Activated naive CD8-positive, alpha-beta T cell treated with anti-CD3 and anti-CD28 coated beads for 36 hours (primary cell): ENCODE measurements around the gene RASL12. TPM values are rescaled to one million over a fixed set of nuclear protein-coding genes. Genes with fewer than 3 reads are reported as not detected.

Experiments
- DNase-seq: peaks from one replicate; pipeline ENCODE4 v3.0.0; 2021
- H3K27ac Mint-ChIP-seq: one replicate; pipeline ENCODE4 v1.8.0; 2022; ENCODE audit warnings: mild to moderate bottlenecking, moderate library complexity, mixed read lengths
- H3K27me3 Mint-ChIP-seq: one replicate; pipeline ENCODE4 v1.8.0; 2022; ENCODE audit warnings: mild to moderate bottlenecking, mixed read lengths
- H3K36me3 Mint-ChIP-seq: one replicate; pipeline ENCODE4 v1.8.0; 2021; ENCODE audit warnings: mild to moderate bottlenecking, mixed read lengths
- H3K4me1 Mint-ChIP-seq: one replicate; pipeline ENCODE4 v1.8.0; 2021; ENCODE audit warnings: mixed read lengths
- H3K4me3 Mint-ChIP-seq: one replicate; pipeline ENCODE4 v1.8.0; 2022; ENCODE audit warnings: mild to moderate bottlenecking, moderate library complexity, mixed read lengths
- H3K9me3 Mint-ChIP-seq: one replicate; pipeline ENCODE4 v1.8.0; 2022; ENCODE audit warnings: mixed read lengths
- total RNA-seq, 2 experiments: library from RNA; stranded (reverse); gene quantifications; one replicate each; pipeline ENCODE4 v1.2.3, GENCODE V29; 2021

The RASL12 gene
- total RNA-seq, 2 experiments from 2014 or later: not detected

GRCh38 chr15:65071381-65071811, 3.6 kb upstream of the RASL12 start:
- Mint-ChIP-seq H3K4me3 (no peak overlapping the region), H3K27me3 (peaks cover 23% of the 10 kb centered on the region), H3K9me3 (no peaks in the 10 kb centered on the region), H3K4me1 (peaks cover 6% of the 10 kb centered on the region), H3K36me3 (no peaks in the 10 kb centered on the region), H3K27ac (no peak overlapping the region)
- DNase-seq: no peak

GRCh38 chr15:65069779-65070546, 2.2 kb upstream of the RASL12 start:
- Mint-ChIP-seq H3K4me1 (peaks cover 6% of the 10 kb centered on the region), H3K9me3 (no peaks in the 10 kb centered on the region), H3K36me3 (no peaks in the 10 kb centered on the region), H3K27ac (no peak overlapping the region), H3K4me3 (no peak overlapping the region), H3K27me3 (peaks cover 31% of the 10 kb centered on the region)
- DNase-seq: no peak

- no peak overlapping the region for H3K27ac Mint-ChIP-seq
- no peaks in the 10 kb centered on the region for H3K9me3 Mint-ChIP-seq
- H3K4me3 Mint-ChIP-seq: no peak overlapping the region
- no peaks in the 10 kb centered on the region for H3K36me3 Mint-ChIP-seq
- H3K27me3 Mint-ChIP-seq: peaks cover 36% of the 10 kb centered on the region
- no peak for DNase-seq
- H3K4me1 Mint-ChIP-seq: peaks cover 6% of the 10 kb centered on the region
Observed at GRCh38 chr15:65069179-65069578, 1.4 kb upstream of the RASL12 start.

- H3K4me3 Mint-ChIP-seq: no peak overlapping the region
- H3K27me3 Mint-ChIP-seq: peaks cover 36% of the 10 kb centered on the region
- no peaks in the 10 kb centered on the region for H3K9me3 Mint-ChIP-seq
- no peak for DNase-seq
- H3K4me1 Mint-ChIP-seq: peaks cover 6% of the 10 kb centered on the region
- no peaks in the 10 kb centered on the region for H3K36me3 Mint-ChIP-seq
- H3K27ac Mint-ChIP-seq: no peak overlapping the region
Observed at GRCh38 chr15:65068403-65068788, 605 bp upstream of the RASL12 start.

GRCh38 chr15:65067317-65067644, 510 bp downstream of the RASL12 start:
- Mint-ChIP-seq H3K27ac (no peak overlapping the region), H3K4me1 (peaks cover 6% of the 10 kb centered on the region), H3K9me3 (no peaks in the 10 kb centered on the region), H3K4me3 (peak overlapping the region; percentile 59), H3K27me3 (peaks cover 36% of the 10 kb centered on the region), H3K36me3 (no peaks in the 10 kb centered on the region)
- DNase-seq: no peak

GRCh38 chr15:65066635-65067316, 1.0 kb downstream of the RASL12 start:
- H3K9me3 Mint-ChIP-seq: no peaks in the 10 kb centered on the region
- H3K27ac Mint-ChIP-seq: no peak overlapping the region
- H3K4me1 Mint-ChIP-seq: peaks cover 6% of the 10 kb centered on the region
- peak overlapping the region; percentile 59 for H3K4me3 Mint-ChIP-seq
- DNase-seq: no peak
- no peaks in the 10 kb centered on the region for H3K36me3 Mint-ChIP-seq
- H3K27me3 Mint-ChIP-seq: peaks cover 36% of the 10 kb centered on the region

- Mint-ChIP-seq H3K27ac (no peak overlapping the region), H3K9me3 (no peaks in the 10 kb centered on the region), H3K4me3 (no peak overlapping the region), H3K4me1 (peaks cover 6% of the 10 kb centered on the region), H3K27me3 (peaks cover 36% of the 10 kb centered on the region), H3K36me3 (no peaks in the 10 kb centered on the region)
- no peak for DNase-seq
Observed at GRCh38 chr15:65066001-65066634, 1.7 kb downstream of the RASL12 start.

GRCh38 chr15:65062726-65063125, 5.1 kb downstream of the RASL12 start:
- no peak for DNase-seq
- Mint-ChIP-seq H3K9me3 (no peaks in the 10 kb centered on the region), H3K36me3 (no peaks in the 10 kb centered on the region), H3K27ac (no peak overlapping the region), H3K4me1 (peaks cover 3% of the 10 kb centered on the region), H3K27me3 (peaks cover 29% of the 10 kb centered on the region), H3K4me3 (no peak overlapping the region)

- no peak overlapping the region for H3K4me3 Mint-ChIP-seq
- H3K9me3 Mint-ChIP-seq: no peaks in the 10 kb centered on the region
- peaks cover 24% of the 10 kb centered on the region for H3K27me3 Mint-ChIP-seq
- no peaks in the 10 kb centered on the region for H3K4me1 Mint-ChIP-seq
- DNase-seq: no peak
- H3K36me3 Mint-ChIP-seq: no peaks in the 10 kb centered on the region
- H3K27ac Mint-ChIP-seq: no peak overlapping the region
Observed at GRCh38 chr15:65062061-65062460, 5.7 kb downstream of the RASL12 start.

GRCh38 chr15:65060641-65061397, 7.0 kb downstream of the RASL12 start:
- no peak for DNase-seq
- Mint-ChIP-seq H3K9me3 (no peaks in the 10 kb centered on the region), H3K27me3 (peaks cover 13% of the 10 kb centered on the region), H3K4me3 (no peak overlapping the region), H3K4me1 (no peaks in the 10 kb centered on the region), H3K27ac (no peak overlapping the region), H3K36me3 (no peaks in the 10 kb centered on the region)

GRCh38 chr15:65059931-65060596, 7.7 kb downstream of the RASL12 start:
- peaks cover 6% of the 10 kb centered on the region for H3K27me3 Mint-ChIP-seq
- no peaks in the 10 kb centered on the region for H3K36me3 Mint-ChIP-seq
- H3K4me3 Mint-ChIP-seq: no peak overlapping the region
- H3K9me3 Mint-ChIP-seq: no peaks in the 10 kb centered on the region
- H3K27ac Mint-ChIP-seq: no peak overlapping the region
- DNase-seq: no peak
- peaks cover 2% of the 10 kb centered on the region for H3K4me1 Mint-ChIP-seq

- H3K9me3 Mint-ChIP-seq: no peaks in the 10 kb centered on the region
- no peak for DNase-seq
- H3K27ac Mint-ChIP-seq: no peak overlapping the region
- H3K4me1 Mint-ChIP-seq: peaks cover 2% of the 10 kb centered on the region
- H3K4me3 Mint-ChIP-seq: no peak overlapping the region
- no peaks in the 10 kb centered on the region for H3K36me3 Mint-ChIP-seq
- peaks cover under 1% of the 10 kb centered on the region for H3K27me3 Mint-ChIP-seq
Observed at GRCh38 chr15:65059369-65059750, 8.4 kb downstream of the RASL12 start.

GRCh38 chr15:65058394-65059368, 9.1 kb downstream of the RASL12 start:
- Mint-ChIP-seq H3K4me1 (peaks cover 2% of the 10 kb centered on the region), H3K36me3 (no peaks in the 10 kb centered on the region), H3K9me3 (no peaks in the 10 kb centered on the region), H3K27ac (no peak overlapping the region), H3K27me3 (no peaks in the 10 kb centered on the region), H3K4me3 (no peak overlapping the region)
- DNase-seq: no peak

- H3K27me3 Mint-ChIP-seq: no peaks in the 10 kb centered on the region
- H3K4me1 Mint-ChIP-seq: peaks cover 2% of the 10 kb centered on the region
- no peaks in the 10 kb centered on the region for H3K36me3 Mint-ChIP-seq
- no peak for DNase-seq
- H3K9me3 Mint-ChIP-seq: no peaks in the 10 kb centered on the region
- H3K4me3 Mint-ChIP-seq: no peak overlapping the region
- no peak overlapping the region for H3K27ac Mint-ChIP-seq
Observed at GRCh38 chr15:65057549-65057940, 10.2 kb downstream of the RASL12 start.
